A549 (cell line): ENCODE results near the gene RTP5.

Experiments used
- CHD4 ChIP-seq: fragments of 200-600 bp; sonication (generic); IDR thresholded peaks from 2 replicates; pipeline ENCODE4 v1.6.1; 2016; ENCODE audit warnings: antibody characterized with exemption, mild to moderate bottlenecking, borderline replicate concordance
- EP300 ChIP-seq, 2 experiments: fragments of >200 bp; sonication (Bioruptor Twin); formaldehyde crosslinking; IDR thresholded peaks; 2 replicates in 1 of 2; 3 replicates in 1 of 2; pipeline ENCODE4 v1.6.1; 2016 to 2017
- KDM5A ChIP-seq: fragments of 200-600 bp; sonication (generic); IDR thresholded peaks from 2 replicates; pipeline ENCODE4 v1.6.1; 2016; ENCODE audit warnings: antibody characterized with exemption, mild to moderate bottlenecking
- MAFK ChIP-seq: fragments of 450-650 bp; IDR thresholded peaks from 2 replicates; pipeline ENCODE4 v1.6.1; 2014; ENCODE audit not compliant: partially characterized antibody
- NR3C1 ChIP-seq: fragments of >200 bp; sonication (Bioruptor Twin); formaldehyde crosslinking; IDR thresholded peaks from 3 replicates; pipeline ENCODE4 v1.6.1; 2017
- POLR2A ChIP-seq: IDR thresholded peaks from 2 replicates; pipeline ENCODE4 v1.6.1; 2012; ENCODE audit warnings: mild to moderate bottlenecking, low read length
- SMC3 ChIP-seq: fragments of >200 bp; sonication (Bioruptor Twin); formaldehyde crosslinking; IDR thresholded peaks from 3 replicates; pipeline ENCODE4 v1.6.1; 2018; ENCODE audit warnings: inconsistent platforms
- TF ChIP-seq, protein P1 (sequence below): fragments of >200 bp; sonication (Bioruptor Twin); formaldehyde crosslinking; IDR thresholded peaks from 3 replicates; pipeline ENCODE4 v1.5.1; 2016

GRCh38 chr2:241871538-241872312, 2.2 kb downstream of the RTP5 start:
- TF ChIP-seq, protein P1, sequence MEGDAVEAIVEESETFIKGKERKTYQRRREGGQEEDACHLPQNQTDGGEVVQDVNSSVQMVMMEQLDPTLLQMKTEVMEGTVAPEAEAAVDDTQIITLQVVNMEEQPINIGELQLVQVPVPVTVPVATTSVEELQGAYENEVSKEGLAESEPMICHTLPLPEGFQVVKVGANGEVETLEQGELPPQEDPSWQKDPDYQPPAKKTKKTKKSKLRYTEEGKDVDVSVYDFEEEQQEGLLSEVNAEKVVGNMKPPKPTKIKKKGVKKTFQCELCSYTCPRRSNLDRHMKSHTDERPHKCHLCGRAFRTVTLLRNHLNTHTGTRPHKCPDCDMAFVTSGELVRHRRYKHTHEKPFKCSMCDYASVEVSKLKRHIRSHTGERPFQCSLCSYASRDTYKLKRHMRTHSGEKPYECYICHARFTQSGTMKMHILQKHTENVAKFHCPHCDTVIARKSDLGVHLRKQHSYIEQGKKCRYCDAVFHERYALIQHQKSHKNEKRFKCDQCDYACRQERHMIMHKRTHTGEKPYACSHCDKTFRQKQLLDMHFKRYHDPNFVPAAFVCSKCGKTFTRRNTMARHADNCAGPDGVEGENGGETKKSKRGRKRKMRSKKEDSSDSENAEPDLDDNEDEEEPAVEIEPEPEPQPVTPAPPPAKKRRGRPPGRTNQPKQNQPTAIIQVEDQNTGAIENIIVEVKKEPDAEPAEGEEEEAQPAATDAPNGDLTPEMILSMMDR: no peak
- TF ChIP-seq MAFK (no peak), NR3C1 (no peak), EP300 (IDR thresholded peaks at IDR 0.05) (no peak), CHD4 (no peak), POLR2A (no peak), KDM5A (no peak), SMC3 (no peak)
